Activated CD4-positive, alpha-beta T cell treated with anti-CD3 and anti-CD28 coated beads for 24 hours (primary cell): ENCODE results near the gene CHRD.

Experiments
- DNase-seq, 2 donors: peaks; one replicate each; pipeline ENCODE4 v3.0.0-alpha.2; 2020; ENCODE audit warnings: low read depth in 2 of 2

CHRD gene

GRCh38 chr3:184346480-184347190 lies 33.2 kb upstream of the CHRD start:
- DNase-seq: no peak

- no peak for DNase-seq
These were observed 32.4 kb upstream of the CHRD start for GRCh38 chr3:184347321-184348056.

GRCh38 chr3:184348057-184348382 lies 31.8 kb upstream of the CHRD start:
- no peak for DNase-seq

GRCh38 chr3:184349563-184350470 lies 30.0 kb upstream of the CHRD start:
- DNase-seq: no peak

- no peak for DNase-seq
These were observed 29.2 kb upstream of the CHRD start for GRCh38 chr3:184350618-184351017.

GRCh38 chr3:184351511-184352148 lies 28.2 kb upstream of the CHRD start:
- no peak for DNase-seq

GRCh38 chr3:184352149-184352785 lies 27.6 kb upstream of the CHRD start:
- DNase-seq: no peak

GRCh38 chr3:184352897-184353545 lies 26.8 kb upstream of the CHRD start:
- DNase-seq: no peak

- no peak for DNase-seq
These were observed 26.3 kb upstream of the CHRD start for GRCh38 chr3:184353546-184353941.

- peak; percentile 54 to 63 for DNase-seq
These were observed 25.6 kb upstream of the CHRD start for GRCh38 chr3:184354121-184354728.

- DNase-seq: no peak
These were observed 25.1 kb upstream of the CHRD start for GRCh38 chr3:184354754-184355153.

- no peak for DNase-seq
These were observed 24.4 kb upstream of the CHRD start for GRCh38 chr3:184355261-184356040.

GRCh38 chr3:184357248-184358123 lies 22.4 kb upstream of the CHRD start:
- DNase-seq: no peak

- DNase-seq: no peak
These were observed 21.6 kb upstream of the CHRD start for GRCh38 chr3:184358124-184358767.

GRCh38 chr3:184358921-184359350 lies 20.9 kb upstream of the CHRD start:
- no peak for DNase-seq

GRCh38 chr3:184359610-184360009 lies 20.2 kb upstream of the CHRD start:
- no peak for DNase-seq

GRCh38 chr3:184360070-184360928 lies 19.6 kb upstream of the CHRD start:
- no peak for DNase-seq
